NCI-H1694 (cell line): ENCODE data around the gene GNA12.
"Not testable (repeated sequence)": the region's sequence is repeated elsewhere in the genome, so short reads cannot be mapped to it uniquely, and the experiment has no call there.

Source experiments
- DNase-seq: peaks from one replicate; lab custom pipeline; 2025; lab: John Stamatoyannopoulos, UW

The GNA12 gene

GRCh38 chr7:2864999-2865670 is 21.0 kb upstream of the GNA12 start:
- DNase-seq = peak; percentile 61

GRCh38 chr7:2864204-2864985 is 20.3 kb upstream of the GNA12 start:
- DNase-seq = no peak

GRCh38 chr7:2863461-2864066 is 19.5 kb upstream of the GNA12 start:
- no peak for DNase-seq

GRCh38 chr7:2862831-2863361 is 18.8 kb upstream of the GNA12 start:
- DNase-seq = no peak

- no peak for DNase-seq
Observed at GRCh38 chr7:2861509-2861908, 17.4 kb upstream of the GNA12 start.

- no peak for DNase-seq
Observed at GRCh38 chr7:2860627-2861133, 16.6 kb upstream of the GNA12 start.

- DNase-seq = no peak
Observed at GRCh38 chr7:2859952-2860351, 15.8 kb upstream of the GNA12 start.

GRCh38 chr7:2858621-2859020 is 14.5 kb upstream of the GNA12 start:
- no peak for DNase-seq

- DNase-seq = no peak
Observed at GRCh38 chr7:2856388-2857169, 12.5 kb upstream of the GNA12 start.

GRCh38 chr7:2855386-2855785 is 11.3 kb upstream of the GNA12 start:
- DNase-seq = no peak

GRCh38 chr7:2853552-2853951 is 9.4 kb upstream of the GNA12 start:
- DNase-seq = not testable (repeated sequence)

GRCh38 chr7:2853147-2853546 is 9.0 kb upstream of the GNA12 start:
- no peak for DNase-seq

GRCh38 chr7:2851497-2851896 is 7.4 kb upstream of the GNA12 start:
- no peak for DNase-seq

GRCh38 chr7:2849941-2850766 is 6.0 kb upstream of the GNA12 start:
- DNase-seq = no peak

- no peak for DNase-seq
Observed at GRCh38 chr7:2845034-2845592, 1.0 kb upstream of the GNA12 start.

- DNase-seq = no peak
Observed at GRCh38 chr7:2843711-2844152, 376 bp downstream of the GNA12 start.

- no peak for DNase-seq
Observed at GRCh38 chr7:2843191-2843685, 870 bp downstream of the GNA12 start.

- no peak for DNase-seq
Observed at GRCh38 chr7:2841907-2842306, 2.2 kb downstream of the GNA12 start.

- DNase-seq = no peak
Observed at GRCh38 chr7:2840458-2840857, 3.6 kb downstream of the GNA12 start.

GRCh38 chr7:2838873-2839578 is 5.1 kb downstream of the GNA12 start:
- no peak for DNase-seq
